Measurements from ENCODE around the gene KIAA1755.

- no peak for TF ChIP-seq CTCF (IDR thresholded peaks at IDR 0.05)
- no peak for TF ChIP-seq ZFX (IDR thresholded peaks at IDR 0.05; ENCODE audit: borderline replicate concordance)
Observed at GRCh38 chr20:38272961-38273360, 12.4 kb upstream of the KIAA1755 start.
